T-cell (primary cell): ENCODE measurements around the gene TELO2. TPM values are rescaled to one million over a fixed set of nuclear protein-coding genes. Genes with fewer than 3 reads are reported as not detected.

ENCODE experiments used
- ATAC-seq, 4 experiments: fragments of 200-7000 bp in 3 of 4; fragments of 150-1000 bp in 1 of 4; cut with Tn5 transposase; replicated peaks in 1 of 4; 1 replicate in 3 of 4; 2 replicates in 1 of 4; pipeline ENCODE4 v1.10.0; 2021; ENCODE audit warnings: moderate library complexity in 3 of 4, mild to moderate bottlenecking in 2 of 4, moderate number of reproducible peaks in 1 of 4
- CTCF ChIA-PET, 2 donors: fragments of 300-600 bp; sonication (Branson Sonifier 250); formaldehyde crosslinking; loops; one replicate each; lab custom pipeline; 2022; ENCODE audit warnings: antibody characterized with exemption in 2 of 2; lab: Charles Lee
- POLR2A ChIA-PET, 2 donors: fragments of 300-600 bp; sonication (Branson Sonifier 250); formaldehyde crosslinking; loops; one replicate each; lab custom pipeline; 2022; ENCODE audit warnings: antibody characterized with exemption in 2 of 2; lab: Charles Lee
- DNase-seq, 35 experiments: peaks; one replicate each; pipeline versions ENCODE4 v3.0.0 to v3.0.0-alpha.2; 2013 to 2023
- H3K27ac ChIP-seq: one replicate; pipeline ENCODE4 v1.5.1; 2013; ENCODE audit warnings: low read length
- H3K27me3 ChIP-seq, 2 experiments: replicated peaks in 1 of 2; 1 replicate in 1 of 2; 2 replicates in 1 of 2; pipeline versions ENCODE4 v1.6.1 to v1.7.0; 2013; ENCODE audit warnings: low read length in 1 of 2, mixed read lengths in 1 of 2; ENCODE audit not compliant: control insufficient read depth in 2 of 2, insufficient read depth in 2 of 2; ENCODE audit errors: extremely low read depth in 1 of 2
- H3K36me3 ChIP-seq, 2 donors: 1 replicate in 1 of 2; 2 replicates in 1 of 2; pipeline versions ENCODE4 v1.6.1 to v1.7.0; 2013; ENCODE audit warnings: low read length in 1 of 2; ENCODE audit not compliant: control insufficient read depth in 2 of 2, insufficient read depth in 1 of 2; ENCODE audit errors: extremely low read depth in 1 of 2
- H3K4me1 ChIP-seq, 2 experiments: 1 replicate in 1 of 2; 2 replicates in 1 of 2; pipeline versions ENCODE4 v1.6.1 to v1.7.0; 2013; ENCODE audit warnings: low read length in 2 of 2, mixed read lengths in 1 of 2; ENCODE audit not compliant: insufficient read depth in 2 of 2, control insufficient read depth in 1 of 2; ENCODE audit errors: extremely low read depth in 1 of 2
- H3K4me3 ChIP-seq, 2 donors: 1 replicate in 1 of 2; 2 replicates in 1 of 2; pipeline versions ENCODE4 v1.5.1 to v1.7.0; 2013; ENCODE audit warnings: mild to moderate bottlenecking in 2 of 2, low read length in 1 of 2, moderate library complexity in 1 of 2; ENCODE audit not compliant: control insufficient read depth in 1 of 2; ENCODE audit errors: extremely low read depth in 1 of 2
- H3K9me3 ChIP-seq: 2 replicates; pipeline ENCODE4 v1.7.0; 2013
- H3K27ac Mint-ChIP-seq, 2 donors: one replicate each; pipeline ENCODE4 v1.8.0; 2020 to 2021; ENCODE audit warnings: mild to moderate bottlenecking in 2 of 2, mixed read lengths in 2 of 2
- H3K27me3 Mint-ChIP-seq, 2 donors: one replicate each; pipeline ENCODE4 v1.8.0; 2021 to 2022; ENCODE audit warnings: mixed read lengths in 2 of 2
- H3K36me3 Mint-ChIP-seq: one replicate; pipeline ENCODE4 v1.8.0; 2021; ENCODE audit warnings: mixed read lengths
- H3K4me1 Mint-ChIP-seq, 3 donors: one replicate each; pipeline ENCODE4 v1.8.0; 2020 to 2022; ENCODE audit warnings: mixed read lengths in 3 of 3, mild to moderate bottlenecking in 1 of 3
- H3K4me3 Mint-ChIP-seq, 3 donors: one replicate each; pipeline ENCODE4 v1.8.0; 2020 to 2022; ENCODE audit warnings: mild to moderate bottlenecking in 3 of 3, mixed read lengths in 3 of 3, moderate library complexity in 3 of 3
- H3K9me3 Mint-ChIP-seq, 3 donors: one replicate each; pipeline ENCODE4 v1.8.0; 2020 to 2022; ENCODE audit warnings: mixed read lengths in 3 of 3
- WGBS: methylation state at CpG from one replicate; pipeline ENCODE4 v1.1.5; 2013; ENCODE audit warnings: missing lambda C conversion rate; ENCODE audit not compliant: insufficient coverage; 5-methylcytosine and 5-hydroxymethylcytosine counted together
- total RNA-seq, 35 experiments: library from RNA in 6 of 35; stranded (reverse) in 6 of 35; fragments of 120-200 nt in 1 of 35; gene quantifications; one replicate each; pipeline versions ENCODE4 v1.2.1 to v1.2.4 and lab custom pipeline; 2013 to 2026

Gene TELO2
- total RNA-seq, 5 donors from 2014 or later (not counting 1 experiment from before 2014, with no cell fraction given) = 36.0 to 73.0 (median 56.1) TPM

DNA sequence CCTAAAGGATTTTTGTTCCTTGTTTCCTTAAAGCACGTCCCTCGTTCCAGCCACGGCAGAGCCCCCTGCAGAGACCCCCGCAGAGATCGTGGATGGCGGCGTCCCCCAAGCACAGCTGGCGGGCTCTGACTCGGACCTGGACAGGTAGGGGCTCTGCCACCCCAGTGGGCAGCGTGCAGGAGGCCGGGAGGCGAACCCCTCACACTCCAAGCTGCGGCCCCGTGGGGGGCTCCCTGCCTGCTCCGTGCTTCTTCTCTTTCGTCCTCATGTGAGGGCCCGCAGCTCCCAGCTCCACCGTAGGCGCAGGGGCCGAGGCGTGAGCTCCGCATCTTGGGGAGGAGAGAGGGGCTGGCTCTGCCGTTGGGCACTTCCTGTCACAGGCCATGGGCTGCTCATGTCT, 8.5 kb downstream of the TELO2 start:
- peaks cover 20 to 45% of the 10 kb centered on the region in 2 donors for H3K36me3 ChIP-seq

DNA sequence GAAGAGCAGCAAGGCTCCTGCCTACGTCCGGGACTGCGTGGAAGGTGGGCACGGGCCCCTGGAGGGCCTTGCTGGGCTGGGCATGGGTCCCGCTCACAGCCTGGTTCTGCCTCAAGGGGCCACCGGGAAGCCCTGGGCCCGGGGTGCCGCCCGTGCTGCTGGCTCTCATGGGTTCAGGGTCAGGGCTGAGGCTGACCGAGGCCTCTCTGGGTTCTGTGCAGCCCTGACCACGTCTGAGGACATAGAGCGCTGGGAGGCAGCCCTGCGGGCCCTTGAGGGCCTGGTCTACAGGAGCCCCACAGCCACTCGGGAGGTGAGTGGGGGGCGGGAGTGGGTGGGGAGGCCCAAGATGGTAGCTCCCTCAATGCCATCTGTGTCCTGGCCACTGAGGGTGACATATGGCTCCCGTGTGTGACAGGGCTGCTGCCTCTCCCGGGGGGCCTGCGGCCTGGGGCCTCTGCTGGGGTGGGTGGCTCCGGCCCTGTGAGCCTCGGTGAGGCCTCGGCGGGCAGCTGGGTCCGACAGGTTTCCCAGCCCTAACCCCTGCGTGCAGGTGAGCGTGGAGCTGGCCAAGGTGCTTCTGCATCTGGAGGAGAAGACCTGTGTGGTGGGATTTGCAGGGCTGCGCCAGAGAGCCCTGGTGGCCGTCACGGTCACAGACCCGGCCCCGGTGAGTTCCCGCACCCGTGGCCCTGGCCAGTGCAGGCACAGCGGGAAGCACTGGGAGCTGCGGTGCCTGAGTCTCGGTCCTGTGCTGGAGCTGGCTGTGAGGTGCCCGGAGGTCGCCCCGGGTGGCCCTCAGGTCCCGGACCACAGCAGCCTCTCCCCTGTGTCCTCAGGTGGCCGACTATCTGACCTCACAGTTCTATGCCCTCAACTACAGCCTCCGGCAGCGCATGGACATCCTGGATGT, 9.2 kb downstream of the TELO2 start:
- no peaks in the 10 kb centered on the region for H3K9me3 Mint-ChIP-seq
- no peaks in the 10 kb centered on the region for H3K4me1 ChIP-seq
- DNase-seq (no peak), ATAC-seq (no peak)
- CTCF ChIA-PET = no interaction called here
- H3K4me1 Mint-ChIP-seq = peaks cover 0 to 8% (median 0%) of the 10 kb centered on the region in 3 donors
- no peaks in the 10 kb centered on the region for H3K27me3 ChIP-seq
- WGBS = 93% methylated on average over 29 of the region's 42 CpGs
- H3K27me3 Mint-ChIP-seq = no peaks in the 10 kb centered on the region
- H3K9me3 ChIP-seq = no peaks in the 10 kb centered on the region
- H3K27ac ChIP-seq = no peak overlapping the region
- POLR2A ChIA-PET = no interaction called here
- no peak overlapping the region for H3K27ac Mint-ChIP-seq
- H3K4me3 ChIP-seq = no peak overlapping the region
- H3K36me3 ChIP-seq = peaks cover 19 to 44% of the 10 kb centered on the region in 2 donors
- peaks cover 20% of the 10 kb centered on the region for H3K36me3 Mint-ChIP-seq
- no peak overlapping the region for H3K4me3 Mint-ChIP-seq

More for the DNA sequence above, 8.5 kb downstream of the TELO2 start:
- Histone ChIP-seq H3K27me3 (no peaks in the 10 kb centered on the region), H3K27ac (no peak overlapping the region), H3K9me3 (no peaks in the 10 kb centered on the region), H3K4me1 (no peaks in the 10 kb centered on the region), H3K4me3 (no peak overlapping the region)
- H3K4me1 Mint-ChIP-seq = peaks cover 0 to 8% (median 2%) of the 10 kb centered on the region in 3 donors
- no peak overlapping the region for H3K27ac Mint-ChIP-seq
- H3K4me3 Mint-ChIP-seq = no peak overlapping the region
- no peak for ATAC-seq
- DNase-seq = no peak
- no peaks in the 10 kb centered on the region for H3K27me3 Mint-ChIP-seq
- CTCF ChIA-PET = no interaction called here
- POLR2A ChIA-PET = no interaction called here
- no peaks in the 10 kb centered on the region for H3K9me3 Mint-ChIP-seq
- H3K36me3 Mint-ChIP-seq = peaks cover 20% of the 10 kb centered on the region
- 99% methylated on average over 22 of the region's 23 CpGs for WGBS

DNA sequence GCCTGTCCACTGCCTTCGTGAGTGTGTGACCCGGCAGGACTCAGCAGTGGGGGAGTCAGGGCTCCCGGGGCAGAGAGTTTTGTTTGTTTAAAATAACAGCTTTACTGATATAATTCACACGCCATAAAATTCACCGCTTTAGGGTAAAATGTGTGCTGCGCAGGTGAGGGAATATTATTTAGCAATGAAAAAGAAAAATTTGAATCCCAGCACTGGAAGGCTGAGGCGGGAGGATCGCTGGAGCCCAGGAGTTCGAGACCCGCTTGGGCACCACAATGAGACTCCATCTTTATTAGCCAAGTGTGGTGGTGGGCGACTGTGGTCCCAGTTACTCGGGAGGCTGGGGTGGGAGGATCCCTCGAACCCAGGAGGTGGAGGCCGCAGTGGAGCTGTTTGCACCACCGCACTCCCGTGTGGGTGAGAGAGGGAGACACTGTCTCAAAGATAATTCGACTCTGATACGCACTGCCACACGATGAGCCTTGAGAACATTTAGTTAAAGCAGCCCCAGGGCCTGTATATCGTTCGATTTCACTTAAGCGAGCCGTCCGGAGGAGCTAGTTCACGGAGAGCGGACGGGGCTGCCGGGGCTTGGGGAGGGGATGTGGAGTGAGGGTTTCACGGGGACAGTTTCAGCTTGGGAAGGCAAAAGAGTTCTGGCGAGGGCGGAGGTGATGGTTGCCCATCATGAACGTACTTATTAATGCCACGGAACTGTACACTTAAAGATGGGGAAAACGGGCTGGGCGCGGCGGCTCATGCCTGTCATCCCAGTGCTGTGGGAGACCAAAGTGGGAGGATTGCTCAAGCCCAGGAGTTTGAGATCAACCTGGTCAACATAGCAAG, 10.2 kb downstream of the TELO2 start:
- Histone ChIP-seq H3K36me3 (peaks cover 19 to 38% of the 10 kb centered on the region in 2 donors), H3K27me3 (no peaks in the 10 kb centered on the region), H3K9me3 (no peaks in the 10 kb centered on the region), H3K4me1 (no peaks in the 10 kb centered on the region), H3K27ac (no peak overlapping the region), H3K4me3 (no peak overlapping the region)
- POLR2A ChIA-PET = no interaction called here
- Mint-ChIP-seq H3K4me1 (peaks cover 0 to 5% (median 0%) of the 10 kb centered on the region in 3 donors), H3K27ac (no peak overlapping the region), H3K27me3 (no peaks in the 10 kb centered on the region), H3K36me3 (peaks cover 14% of the 10 kb centered on the region), H3K4me3 (no peak overlapping the region), H3K9me3 (no peaks in the 10 kb centered on the region)
- DNase-seq = no peak
- CTCF ChIA-PET = no interaction called here
- WGBS = 97% methylated on average over 33 of the region's 37 CpGs
- no peak for ATAC-seq

DNA sequence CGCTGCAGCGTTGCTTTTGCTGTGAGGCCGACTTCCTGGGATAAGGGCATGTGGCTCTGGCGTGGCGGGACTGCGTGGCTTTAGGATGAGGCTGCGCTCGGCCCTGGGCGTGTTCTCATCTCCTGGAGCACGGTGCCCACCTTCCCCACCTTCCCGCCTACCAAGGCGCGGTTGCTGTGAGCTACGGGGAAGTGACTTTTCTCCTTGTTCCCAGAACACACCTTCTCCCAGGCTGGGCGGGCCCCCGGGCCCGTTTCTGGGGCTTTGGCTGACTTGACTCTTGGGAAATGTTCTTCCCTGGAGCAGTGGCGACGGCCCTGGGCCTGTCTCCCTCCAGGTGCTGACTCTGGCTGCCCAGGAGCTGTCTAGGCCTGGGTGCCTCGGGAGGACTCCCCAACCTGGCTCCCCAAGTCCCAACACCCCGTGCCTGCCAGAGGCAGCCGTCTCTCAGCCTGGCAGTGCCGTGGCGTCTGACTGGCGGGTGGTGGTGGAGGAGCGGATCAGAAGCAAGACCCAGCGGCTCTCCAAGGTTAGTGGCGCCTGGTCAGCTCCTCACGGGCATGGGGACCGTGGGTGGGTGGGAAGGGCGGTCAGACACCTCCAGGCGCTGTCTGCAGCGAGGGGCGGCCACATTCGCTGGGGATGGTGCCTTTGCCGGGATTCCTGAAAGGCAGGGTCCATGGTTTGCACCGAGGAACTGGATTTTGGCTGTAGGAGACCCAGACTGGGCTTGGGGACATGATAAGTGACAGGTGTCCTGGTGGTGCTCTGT, 12.1 kb downstream of the TELO2 start:
- no peak overlapping the region for H3K4me3 ChIP-seq
- ChIA-PET POLR2A (no interaction called here), CTCF (no interaction called here)
- H3K4me1 Mint-ChIP-seq = no peaks in the 10 kb centered on the region
- no peak overlapping the region for H3K27ac Mint-ChIP-seq
- H3K4me3 Mint-ChIP-seq = no peak overlapping the region
- H3K4me1 ChIP-seq = no peaks in the 10 kb centered on the region
- H3K36me3 ChIP-seq = peaks cover 17 to 32% of the 10 kb centered on the region in 2 donors
- DNase-seq = no peak
- no peaks in the 10 kb centered on the region for H3K9me3 Mint-ChIP-seq
- no peak overlapping the region for H3K27ac ChIP-seq
- H3K27me3 Mint-ChIP-seq = no peaks in the 10 kb centered on the region
- H3K9me3 ChIP-seq = no peaks in the 10 kb centered on the region
- no peaks in the 10 kb centered on the region for H3K27me3 ChIP-seq
- peaks cover 9% of the 10 kb centered on the region for H3K36me3 Mint-ChIP-seq
- no peak for ATAC-seq
- 95% methylated on average over 23 of the region's 37 CpGs for WGBS

DNA sequence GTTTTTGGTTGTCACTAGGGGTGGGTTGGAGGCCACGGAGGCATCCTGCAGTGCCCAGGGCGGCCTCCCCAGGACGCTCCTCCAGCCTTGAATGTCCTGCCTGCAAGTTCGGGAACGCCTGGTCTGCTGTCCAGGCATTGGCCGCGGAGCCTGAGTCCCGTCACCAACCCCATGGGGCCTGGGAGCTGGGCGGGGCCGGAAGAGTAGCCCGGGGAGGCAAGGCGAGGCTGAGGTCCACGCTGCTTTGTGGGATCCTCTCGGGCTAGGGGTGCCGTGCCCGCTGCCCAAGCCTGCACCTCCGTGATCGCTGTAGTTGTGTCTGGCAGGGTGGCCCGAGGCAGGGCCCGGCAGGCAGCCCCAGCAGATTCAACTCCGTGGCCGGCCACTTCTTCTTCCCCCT, 12.8 kb downstream of the TELO2 start:
- H3K4me3 ChIP-seq = no peak overlapping the region
- no peak overlapping the region for H3K27ac ChIP-seq
- no peak overlapping the region for H3K4me3 Mint-ChIP-seq
- no peak for ATAC-seq
- 91% methylated on average over 19 of the region's 22 CpGs for WGBS
- no peaks in the 10 kb centered on the region for H3K27me3 ChIP-seq
- H3K9me3 Mint-ChIP-seq = no peaks in the 10 kb centered on the region
- no peaks in the 10 kb centered on the region for H3K27me3 Mint-ChIP-seq
- no peak overlapping the region for H3K27ac Mint-ChIP-seq
- H3K4me1 ChIP-seq = no peaks in the 10 kb centered on the region
- no peaks in the 10 kb centered on the region for H3K4me1 Mint-ChIP-seq
- H3K9me3 ChIP-seq = no peaks in the 10 kb centered on the region
- ChIA-PET CTCF (no interaction called here), POLR2A (no interaction called here)
- peaks cover 9% of the 10 kb centered on the region for H3K36me3 Mint-ChIP-seq
- H3K36me3 ChIP-seq = peaks cover 16 to 31% of the 10 kb centered on the region in 2 donors
- no peak for DNase-seq
